SIG-M5 (cell line): ENCODE data around the gene BTLA.
"Not testable (repeated sequence)": the region's sequence is repeated elsewhere in the genome, so short reads cannot be mapped to it uniquely, and the experiment has no call there.

Source experiments
- DNase-seq: peaks from one replicate; lab custom pipeline; 2025; lab: John Stamatoyannopoulos, UW

BTLA gene

GRCh38 chr3:112491373-112491772 is 7.9 kb downstream of the BTLA start:
- no peak for DNase-seq

GRCh38 chr3:112489674-112490479 is 9.4 kb downstream of the BTLA start:
- no peak for DNase-seq

- DNase-seq: no peak
These were observed 12.3 kb downstream of the BTLA start for GRCh38 chr3:112486811-112487505.

- DNase-seq: no peak
These were observed 14.9 kb downstream of the BTLA start for GRCh38 chr3:112484352-112484751.

GRCh38 chr3:112482675-112483074 is 16.6 kb downstream of the BTLA start:
- no peak for DNase-seq

GRCh38 chr3:112481302-112481721 is 18.0 kb downstream of the BTLA start:
- DNase-seq: no peak

- peak; percentile 40 for DNase-seq
These were observed 21.4 kb downstream of the BTLA start for GRCh38 chr3:112477891-112478290.

GRCh38 chr3:112476346-112476745 is 22.9 kb downstream of the BTLA start:
- no peak for DNase-seq

GRCh38 chr3:112474796-112475195 is 24.5 kb downstream of the BTLA start:
- DNase-seq: no peak

- DNase-seq: no peak
These were observed 26.6 kb downstream of the BTLA start for GRCh38 chr3:112472691-112473090.

GRCh38 chr3:112471596-112472325 is 27.5 kb downstream of the BTLA start:
- no peak for DNase-seq

GRCh38 chr3:112470788-112471187 is 28.5 kb downstream of the BTLA start:
- DNase-seq: no peak

GRCh38 chr3:112469671-112470070 is 29.6 kb downstream of the BTLA start:
- no peak for DNase-seq

- no peak for DNase-seq
These were observed 31.7 kb downstream of the BTLA start for GRCh38 chr3:112467539-112467938.

- DNase-seq: no peak
These were observed 33.3 kb downstream of the BTLA start for GRCh38 chr3:112466020-112466419.

- DNase-seq: peak; percentile 54
These were observed 35.0 kb downstream of the BTLA start for GRCh38 chr3:112464264-112464663.

- DNase-seq: no peak
These were observed 36.0 kb downstream of the BTLA start for GRCh38 chr3:112463250-112463649.

GRCh38 chr3:112461787-112462186 is 37.5 kb downstream of the BTLA start:
- not testable (repeated sequence) for DNase-seq

- DNase-seq: no peak
These were observed 38.6 kb downstream of the BTLA start for GRCh38 chr3:112460519-112461195.

GRCh38 chr3:112459750-112460149 is 39.5 kb downstream of the BTLA start:
- DNase-seq: no peak

- DNase-seq: no peak
These were observed 43.1 kb downstream of the BTLA start for GRCh38 chr3:112456147-112456546.

GRCh38 chr3:112448939-112449338 is 50.3 kb downstream of the BTLA start:
- no peak for DNase-seq
